G401.6 (cell line): ENCODE measurements around the gene BNC2.
"Not testable (repeated sequence)": the region's sequence is repeated elsewhere in the genome, so short reads cannot be mapped to it uniquely, and the experiment has no call there.

Experiments used
- FAIRE-seq: peaks from 2 replicates; lab custom pipeline; 2012; peaks lifted over from hg19 to GRCh38; lab: Jason Lieb, UNC

BNC2 gene

GRCh38 chr9:16591092-16591491, 279.4 kb downstream of the BNC2 start:
- no peak for FAIRE-seq

GRCh38 chr9:16585591-16585990, 284.9 kb downstream of the BNC2 start:
- FAIRE-seq = no peak

DNA sequence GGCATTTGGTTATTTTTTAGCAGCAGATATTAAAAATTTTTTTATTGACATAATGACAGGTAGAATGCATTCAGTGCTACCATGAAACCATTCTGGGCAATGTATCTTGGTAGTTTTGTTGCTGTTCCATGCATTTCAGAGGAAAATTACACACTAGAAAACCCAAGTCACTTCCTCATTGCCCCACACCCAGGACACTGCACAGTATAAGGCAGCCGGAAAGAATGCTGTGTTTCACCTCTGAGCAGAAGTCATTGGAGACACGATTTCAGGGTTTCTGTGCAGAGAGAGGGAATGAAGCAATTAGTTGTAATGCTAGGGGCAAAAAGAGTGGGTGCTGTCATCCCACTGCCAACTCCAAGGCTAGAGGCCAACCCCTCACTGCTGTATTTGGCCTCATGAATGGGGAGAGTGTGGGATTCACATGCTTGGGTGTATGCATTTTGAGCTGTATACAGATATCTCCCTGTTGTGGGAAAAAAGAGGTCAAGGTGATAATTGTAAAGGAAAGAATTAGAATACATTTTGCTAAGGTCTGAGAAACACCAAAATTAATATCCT, 290.5 kb downstream of the BNC2 start:
- FAIRE-seq = no peak

- no peak for FAIRE-seq
These were observed 294.6 kb downstream of the BNC2 start for GRCh38 chr9:16575986-16576245.

DNA sequence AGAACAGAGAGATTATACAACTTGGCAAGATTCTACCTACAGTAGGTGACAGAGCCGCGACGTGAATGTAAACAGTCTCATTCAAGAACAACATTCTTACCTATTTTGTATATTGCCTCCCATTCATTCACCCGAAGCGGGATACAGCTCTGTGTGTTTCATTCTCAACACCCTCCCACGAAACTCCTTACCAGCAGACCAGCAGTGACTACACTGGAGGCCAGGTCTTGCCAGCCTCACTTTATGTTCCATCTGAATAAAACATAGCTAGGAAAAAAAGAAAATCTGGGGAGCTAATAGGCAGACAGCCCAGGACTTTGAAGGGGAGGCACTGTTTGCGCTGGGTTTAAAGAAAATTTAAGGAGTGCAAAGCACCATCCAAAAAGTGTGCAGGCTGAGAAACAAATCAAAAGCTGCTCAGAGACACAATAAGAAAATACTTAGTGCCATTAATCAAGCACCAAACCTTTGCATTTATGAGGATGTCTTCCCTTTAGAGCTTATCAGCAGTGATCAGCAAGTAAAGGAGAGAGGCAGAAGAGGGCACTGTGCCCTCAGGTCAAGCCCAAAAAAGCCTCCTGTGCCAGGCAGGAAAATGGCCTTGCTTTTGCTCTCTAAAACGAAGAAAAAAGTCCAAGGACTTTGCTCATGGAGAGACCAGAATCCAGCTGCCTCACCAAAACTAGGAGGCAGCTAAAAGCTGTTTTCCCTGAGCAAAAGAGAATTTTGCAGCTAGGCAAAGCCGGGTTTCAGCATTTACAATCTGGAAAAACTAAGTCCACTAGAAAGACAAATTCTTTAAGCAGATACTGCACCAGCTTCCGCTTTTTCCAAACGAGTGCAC, 295.1 kb downstream of the BNC2 start:
- FAIRE-seq = no peak

DNA sequence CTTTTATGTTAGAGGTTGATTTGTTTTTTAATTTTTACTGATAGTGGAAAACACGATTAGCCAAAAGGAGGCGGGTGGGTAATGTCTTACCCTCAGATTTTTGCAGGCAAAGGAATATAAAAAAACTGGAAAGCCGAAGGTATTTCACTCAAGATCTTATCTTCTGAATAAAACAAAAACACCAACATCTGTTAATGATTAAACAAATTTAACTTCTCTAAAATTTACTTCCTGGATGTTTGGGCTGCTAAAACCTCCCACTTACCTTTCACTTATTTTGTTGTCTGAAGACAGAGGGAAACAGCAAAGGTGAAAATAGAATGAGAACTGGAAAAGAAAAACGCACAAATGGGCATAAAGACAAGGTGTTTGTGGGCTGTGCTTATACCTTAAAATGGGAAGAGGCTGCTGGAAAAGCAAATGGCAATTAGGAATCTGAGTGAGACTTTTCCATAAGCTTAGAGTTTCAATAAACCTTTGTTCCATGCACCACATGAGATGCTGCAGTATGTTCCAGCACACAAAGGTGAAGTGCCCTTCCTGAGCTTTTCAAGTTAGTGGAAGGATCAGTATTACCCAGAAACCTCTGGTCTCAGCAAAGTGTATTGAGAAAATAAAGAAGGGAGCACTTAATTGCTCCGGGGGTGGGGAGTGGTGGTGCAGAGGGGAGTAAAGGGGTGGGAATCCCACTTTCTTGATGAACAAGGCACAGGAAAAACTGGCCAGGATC, 298.3 kb downstream of the BNC2 start:
- FAIRE-seq = no peak

- FAIRE-seq = no peak
These were observed 299.2 kb downstream of the BNC2 start for GRCh38 chr9:16571127-16571802.

- no peak for FAIRE-seq
These were observed 307.0 kb downstream of the BNC2 start for GRCh38 chr9:16563446-16563845.

DNA sequence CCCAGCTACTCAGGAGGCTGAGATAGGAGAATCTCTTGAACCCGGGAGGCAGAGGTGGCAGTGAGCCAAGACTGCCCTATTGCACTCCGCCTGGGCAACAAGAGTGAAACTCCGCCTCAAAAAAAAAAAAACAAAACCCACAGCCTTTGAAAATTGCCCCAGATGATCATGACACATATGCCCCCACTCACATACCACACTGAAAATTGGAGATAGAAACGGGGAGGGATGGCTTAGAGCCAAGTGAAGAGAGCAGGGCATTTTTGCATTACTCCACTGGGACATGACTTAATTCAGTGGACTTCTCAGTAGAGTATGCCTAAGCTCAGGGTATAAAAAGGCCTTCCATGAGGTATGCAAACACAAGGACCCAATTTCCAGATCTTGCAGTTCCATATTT, 309.3 kb downstream of the BNC2 start:
- no peak for FAIRE-seq

- no peak for FAIRE-seq
These were observed 310.9 kb downstream of the BNC2 start for GRCh38 chr9:16559418-16560188.

DNA sequence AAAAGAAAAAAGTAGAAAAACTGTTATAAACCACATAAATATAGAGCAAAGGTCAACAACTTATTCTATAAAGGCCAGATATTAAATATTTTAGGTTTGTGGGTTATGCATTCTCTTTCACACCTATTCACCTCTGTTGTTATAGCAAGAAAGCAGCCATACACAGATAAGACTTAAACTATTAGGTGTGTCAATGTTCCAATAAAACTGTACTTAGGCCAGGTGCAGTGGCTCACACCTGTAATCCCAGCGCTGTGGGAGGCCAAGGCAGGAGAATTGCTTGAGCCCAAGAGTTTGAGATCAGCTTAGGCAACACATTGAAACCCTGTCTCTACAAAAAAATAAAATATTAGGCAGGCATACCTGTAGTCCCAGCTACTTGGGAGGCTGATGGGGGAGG, 314.7 kb downstream of the BNC2 start:
- no peak for FAIRE-seq

DNA sequence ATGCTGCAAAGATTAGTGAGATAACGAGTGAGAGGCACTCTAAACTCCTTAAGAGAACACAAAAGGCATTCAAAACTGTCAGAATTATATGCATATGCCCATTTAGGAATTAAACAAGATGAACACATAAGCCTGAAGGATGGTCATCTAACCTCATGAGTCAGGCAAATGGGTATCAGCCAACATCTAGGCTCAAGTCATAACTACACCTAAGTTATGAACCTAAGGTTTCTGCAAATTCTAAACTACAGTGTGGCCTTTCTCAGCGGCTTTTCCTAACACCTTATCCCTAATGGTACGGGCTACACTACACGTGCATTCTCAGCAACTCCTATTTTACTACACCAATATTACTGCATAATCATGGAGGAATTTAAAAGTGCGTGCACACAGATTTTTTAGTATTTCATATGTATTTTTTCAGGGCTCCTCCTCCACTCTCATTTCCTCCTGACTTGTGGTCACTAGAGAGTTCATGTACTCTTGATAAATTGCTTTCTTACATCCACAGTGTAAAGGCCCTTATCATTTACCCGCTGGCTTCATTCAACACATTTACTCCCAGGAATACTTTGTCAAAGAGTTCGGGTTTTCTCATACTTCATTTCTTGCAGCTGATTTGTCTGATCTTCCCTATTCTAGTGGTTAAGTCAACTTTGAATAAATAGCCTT, 316.5 kb downstream of the BNC2 start:
- no peak for FAIRE-seq

DNA sequence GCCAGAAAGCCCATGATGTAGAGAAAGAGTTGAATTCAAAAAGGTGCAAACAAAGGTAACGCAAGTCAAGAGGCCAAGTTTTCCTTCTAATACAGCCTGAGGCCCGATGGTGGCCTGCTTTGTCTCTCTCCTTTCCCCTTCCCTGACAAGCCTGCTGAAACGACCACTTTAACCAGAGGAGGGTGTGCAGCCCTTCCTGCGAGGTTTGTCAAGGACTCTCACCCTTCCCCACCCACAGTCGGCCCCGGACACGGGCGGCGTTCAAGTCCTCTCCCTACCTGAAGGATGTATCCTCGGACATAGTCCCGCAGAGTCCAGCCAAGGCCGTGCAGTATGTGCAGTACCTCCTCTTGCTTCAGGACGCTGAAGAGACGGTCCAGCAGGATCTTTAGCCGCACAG, 318.2 kb downstream of the BNC2 start:
- no peak for FAIRE-seq

DNA sequence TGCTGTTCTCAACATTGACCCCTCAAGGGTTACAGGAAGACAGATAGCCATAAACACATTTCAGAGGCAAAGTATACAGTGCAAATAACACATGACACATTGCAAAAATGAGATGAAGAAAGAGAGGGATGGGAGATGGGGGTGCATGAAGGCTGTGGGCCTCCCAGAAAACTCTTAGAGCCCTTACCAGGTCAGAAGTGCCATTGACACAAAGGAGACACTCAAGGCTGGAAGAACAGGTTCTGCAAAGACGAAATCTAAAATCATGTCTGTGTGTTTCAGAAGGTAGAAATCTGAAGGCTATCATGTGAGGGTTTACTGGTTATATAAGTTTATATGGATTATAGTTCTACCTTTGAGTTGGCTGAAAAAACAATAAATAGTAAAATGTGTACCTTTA, 318.8 kb downstream of the BNC2 start:
- FAIRE-seq = no peak

GRCh38 chr9:16545639-16546038, 324.8 kb downstream of the BNC2 start:
- FAIRE-seq = no peak

GRCh38 chr9:16544842-16545241, 325.6 kb downstream of the BNC2 start:
- FAIRE-seq = no peak

GRCh38 chr9:16543686-16544085, 326.8 kb downstream of the BNC2 start:
- FAIRE-seq = no peak

- no peak for FAIRE-seq
These were observed 327.2 kb downstream of the BNC2 start for GRCh38 chr9:16543225-16543624.

- no peak for FAIRE-seq
These were observed 328.2 kb downstream of the BNC2 start for GRCh38 chr9:16542290-16542689.

GRCh38 chr9:16540743-16541613, 329.5 kb downstream of the BNC2 start:
- no peak for FAIRE-seq

DNA sequence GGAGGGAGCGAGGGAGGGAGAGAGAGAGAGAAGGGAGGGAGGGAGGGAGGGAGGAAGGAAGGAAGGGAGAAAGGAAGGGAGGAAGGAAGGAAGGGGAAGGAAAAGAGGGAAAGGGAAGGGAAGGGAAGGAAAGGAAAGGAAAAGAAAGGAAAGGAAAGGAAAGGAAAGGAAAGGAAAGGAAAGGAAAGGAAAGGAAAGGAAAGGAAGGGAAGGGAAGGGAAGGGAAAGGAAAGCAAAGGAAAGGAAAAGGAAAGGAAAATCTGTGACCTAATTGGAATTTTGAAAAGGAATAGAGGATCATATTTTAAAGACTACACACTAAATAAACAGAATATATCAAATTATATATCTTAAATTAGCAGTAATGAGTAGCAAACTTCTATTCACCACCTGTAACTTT, 330.8 kb downstream of the BNC2 start:
- not testable (repeated sequence) for FAIRE-seq
